HUDEP-2 (cell line): ENCODE measurements around the gene ZNF584.
A peak's percentile ranks its signal among the peaks of the same experiment; 100 is the strongest.

Source experiments
- DNase-seq, 76 experiments: peaks; one replicate each; lab custom pipeline; 2025; ENCODE audit not compliant: unreplicated experiment in 76 of 76; lab: John Stamatoyannopoulos, UW

The ZNF584 gene

DNA sequence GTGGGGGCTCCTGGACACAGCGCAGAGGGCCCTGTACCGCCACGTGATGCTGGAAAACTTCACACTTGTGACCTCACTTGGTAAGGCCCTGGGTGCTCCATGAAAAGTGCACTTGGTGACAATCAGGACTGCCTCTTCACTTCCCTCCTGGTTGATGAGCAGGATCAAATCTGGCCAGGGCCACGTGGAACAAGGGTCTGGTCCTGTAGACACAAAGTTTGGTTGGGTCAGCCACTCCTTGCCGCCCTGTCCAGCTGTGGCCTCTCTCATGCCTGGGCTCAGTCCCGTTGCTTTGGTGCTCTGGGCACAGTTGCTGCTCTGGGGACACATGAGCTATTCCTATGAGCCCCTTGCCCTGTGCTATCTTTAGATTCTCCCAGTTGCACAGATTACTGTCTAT, 45.3 kb downstream of the ZNF584 start:
- DNase-seq = no peak

GRCh38 chr19:58455306-58455705, 46.9 kb downstream of the ZNF584 start:
- DNase-seq = no peak

GRCh38 chr19:58456111-58456510, 47.7 kb downstream of the ZNF584 start:
- no peak for DNase-seq

GRCh38 chr19:58460039-58460438, 51.6 kb downstream of the ZNF584 start:
- no peak for DNase-seq

GRCh38 chr19:58466089-58466759, 57.8 kb downstream of the ZNF584 start:
- no peak for DNase-seq

DNA sequence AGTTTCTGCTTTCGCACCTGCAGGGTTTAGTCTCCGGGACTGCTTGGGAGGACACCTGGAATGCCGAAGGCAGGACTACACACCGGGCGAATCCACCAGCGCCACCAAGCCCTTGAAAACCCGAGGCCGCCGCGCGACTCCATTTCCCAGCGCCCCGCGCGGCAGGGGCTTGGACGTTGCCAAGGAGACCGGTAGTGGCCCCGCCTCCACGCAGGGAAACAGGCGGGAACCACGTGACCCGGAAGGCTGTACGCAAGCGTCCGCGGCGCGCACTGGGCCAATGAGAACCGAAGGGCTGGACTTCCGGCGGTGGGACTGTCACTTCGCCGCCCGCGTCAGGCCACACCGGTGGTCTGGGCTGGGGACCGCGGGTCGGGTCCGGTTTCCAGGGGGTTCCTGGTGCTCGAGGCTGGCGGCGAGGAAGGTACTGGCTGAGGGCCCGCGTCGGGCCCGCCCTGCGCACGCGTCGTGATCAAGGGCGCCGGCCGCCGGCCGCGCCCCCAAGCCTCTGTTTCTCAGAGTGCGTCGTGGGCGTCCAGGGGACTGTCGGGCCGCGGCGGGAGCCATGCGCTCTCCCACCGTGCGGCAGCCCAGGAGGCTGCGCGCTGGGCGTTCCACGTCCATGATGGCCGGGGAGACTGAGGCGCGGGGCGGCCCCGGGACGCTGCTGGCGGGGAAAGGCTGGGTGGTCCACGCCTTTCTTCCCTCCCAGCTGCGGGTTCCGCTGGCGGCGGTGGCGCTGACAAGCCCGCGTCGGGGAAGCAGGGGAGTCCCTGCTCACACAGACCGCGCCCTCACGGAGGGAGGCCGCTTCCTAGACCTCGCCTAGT, 58.5 kb downstream of the ZNF584 start, which contains the start of gene ZNF324:
Gene ZNF324, plus strand, starts transcription at position 321 of the 830 bp plus-strand sequence. CDS start 2,106 bp downstream, outside the sequence.
- DNase-seq = peak in 75 of 76 experiments; percentile 59 to 99 (median 98)
